Measurements from ENCODE around the gene PAK1.

PAK1 gene

GRCh38 chr11:77431813-77432212 lies 42.1 kb downstream of the PAK1 start:
- no peak for DNase-seq

- no peak for DNase-seq
Observed at GRCh38 chr11:77428598-77428997, 45.3 kb downstream of the PAK1 start.

- no peak for DNase-seq
Observed at GRCh38 chr11:77425346-77425745, 48.5 kb downstream of the PAK1 start.

- no peak for DNase-seq
Observed at GRCh38 chr11:77424644-77425043, 49.2 kb downstream of the PAK1 start.

- DNase-seq, result no peak
Observed at GRCh38 chr11:77423624-77424023, 50.3 kb downstream of the PAK1 start.

GRCh38 chr11:77422687-77423086 lies 51.2 kb downstream of the PAK1 start:
- DNase-seq, result no peak

- no peak for DNase-seq
Observed at GRCh38 chr11:77421041-77421723, 52.7 kb downstream of the PAK1 start.

GRCh38 chr11:77418971-77419597 lies 54.8 kb downstream of the PAK1 start:
- no peak for DNase-seq

GRCh38 chr11:77418155-77418970 lies 55.5 kb downstream of the PAK1 start:
- DNase-seq, result no peak

GRCh38 chr11:77416357-77416756 lies 57.5 kb downstream of the PAK1 start:
- no peak for DNase-seq

- no peak for DNase-seq
Observed at GRCh38 chr11:77413850-77414460, 59.9 kb downstream of the PAK1 start.

GRCh38 chr11:77412814-77413213 lies 61.1 kb downstream of the PAK1 start:
- no peak for DNase-seq

- DNase-seq, result peak; percentile 82
Observed at GRCh38 chr11:77411717-77412441, 62.0 kb downstream of the PAK1 start.

GRCh38 chr11:77411137-77411707 lies 62.7 kb downstream of the PAK1 start:
- peak; percentile 40 for DNase-seq

- no peak for DNase-seq
Observed at GRCh38 chr11:77410076-77410827, 63.6 kb downstream of the PAK1 start.

- DNase-seq, result no peak
Observed at GRCh38 chr11:77409046-77409445, 64.8 kb downstream of the PAK1 start.

- DNase-seq, result no peak
Observed at GRCh38 chr11:77407613-77408012, 66.3 kb downstream of the PAK1 start.

GRCh38 chr11:77406396-77406795 lies 67.5 kb downstream of the PAK1 start:
- DNase-seq, result no peak

GRCh38 chr11:77403211-77403610 lies 70.7 kb downstream of the PAK1 start:
- no peak for DNase-seq

- no peak for DNase-seq
Observed at GRCh38 chr11:77402218-77402556, 71.7 kb downstream of the PAK1 start.

GRCh38 chr11:77401486-77402217 lies 72.2 kb downstream of the PAK1 start:
- DNase-seq, result no peak

Data from activated T-cell treated with anti-CD3 and anti-CD28 coated beads, Interleukin-2, amount 50 U/mL, for 1 hour (primary cell).